ENCODE data around the gene ARAP2. TPM values are rescaled to one million over a fixed set of nuclear protein-coding genes. Genes with fewer than 3 reads are reported as not detected.
A peak's percentile ranks its signal among the peaks of the same experiment; 100 is the strongest.

Gene ARAP2
- polyA plus RNA-seq, 1 donor = 1.4 TPM

DNA sequence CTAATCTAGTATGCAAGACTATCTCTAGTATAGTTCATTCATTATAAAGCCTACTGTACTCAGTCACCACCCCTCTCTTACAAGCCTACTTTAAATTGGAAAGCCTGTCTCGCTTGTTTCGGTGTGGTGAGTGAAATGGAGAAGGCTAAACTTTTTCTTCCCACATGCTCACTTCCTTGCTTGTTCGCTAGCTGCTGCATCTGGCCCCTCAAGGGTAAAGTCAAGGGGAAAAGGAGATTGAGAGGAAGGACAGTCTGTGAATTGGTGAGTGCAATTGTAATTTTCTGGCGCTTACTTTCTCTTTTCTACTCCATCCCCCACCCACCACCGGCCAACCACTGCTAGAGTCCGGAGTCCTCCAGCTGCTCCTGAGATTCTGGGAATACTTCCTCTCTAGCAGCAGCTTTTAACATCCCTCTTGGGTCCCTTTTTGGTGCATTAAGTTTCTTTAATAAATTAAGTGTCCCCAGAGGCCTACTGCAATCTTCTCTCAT lies 12.1 kb upstream of the ARAP2 start:
- DNase-seq = peak; percentile 32

DNA sequence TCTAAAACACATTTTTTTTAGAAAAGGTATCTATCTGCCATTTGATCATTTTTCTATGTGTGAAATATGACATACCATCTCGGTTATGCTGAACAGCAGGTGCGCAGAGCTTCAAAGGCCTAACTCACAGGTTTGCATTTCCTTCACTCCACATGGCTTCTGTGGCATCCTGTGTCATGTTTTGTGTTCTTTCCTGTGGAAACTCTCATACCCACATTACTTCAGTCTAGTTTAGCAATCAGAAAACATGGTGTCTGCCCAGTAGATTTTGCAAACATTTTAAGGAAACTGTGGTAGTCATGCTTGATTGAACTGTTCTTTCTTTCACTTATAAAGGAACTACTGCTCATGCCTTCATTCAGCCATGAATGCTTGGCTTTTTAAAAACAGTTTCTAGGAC lies 11.3 kb upstream of the ARAP2 start:
- DNase-seq = no peak

DNA sequence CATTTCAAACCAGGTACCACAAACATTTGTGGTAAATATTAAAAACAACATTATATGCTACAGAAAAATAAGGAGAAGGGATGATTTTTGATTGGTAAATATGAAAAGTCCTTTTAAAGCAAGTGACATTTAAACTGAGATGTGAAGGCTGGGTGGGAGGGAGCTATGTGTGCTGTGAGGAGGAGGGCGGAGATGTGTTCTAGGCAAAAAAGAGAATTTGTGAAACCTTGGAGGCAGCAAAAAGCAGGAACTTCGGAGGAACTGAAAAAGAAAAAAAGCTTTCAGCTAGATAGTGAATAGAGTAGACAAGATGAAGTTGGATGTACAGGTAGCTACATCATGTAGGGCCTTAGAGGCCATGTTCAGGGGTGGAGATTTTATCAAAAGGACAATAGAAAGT lies 10.1 kb upstream of the ARAP2 start:
- no peak for DNase-seq

DNA sequence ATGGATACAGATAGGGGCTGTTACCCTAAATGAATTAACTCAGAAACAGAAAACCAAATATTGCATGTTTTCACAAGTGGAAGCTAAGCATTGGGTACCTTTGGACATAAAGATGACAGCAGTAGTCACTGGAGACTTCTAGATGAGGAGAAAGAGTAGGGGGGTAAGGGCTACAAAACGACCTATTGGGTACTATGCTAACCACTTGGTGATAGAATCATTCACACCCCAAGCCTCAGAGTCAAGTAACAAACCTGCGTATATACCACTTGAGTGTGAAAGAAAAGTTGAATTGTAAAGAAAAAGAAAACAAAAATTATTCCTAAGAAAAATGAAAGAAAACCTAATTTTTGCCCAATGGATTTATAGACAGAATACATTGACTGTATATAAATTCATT lies 7.7 kb upstream of the ARAP2 start:
- DNase-seq = no peak

DNA sequence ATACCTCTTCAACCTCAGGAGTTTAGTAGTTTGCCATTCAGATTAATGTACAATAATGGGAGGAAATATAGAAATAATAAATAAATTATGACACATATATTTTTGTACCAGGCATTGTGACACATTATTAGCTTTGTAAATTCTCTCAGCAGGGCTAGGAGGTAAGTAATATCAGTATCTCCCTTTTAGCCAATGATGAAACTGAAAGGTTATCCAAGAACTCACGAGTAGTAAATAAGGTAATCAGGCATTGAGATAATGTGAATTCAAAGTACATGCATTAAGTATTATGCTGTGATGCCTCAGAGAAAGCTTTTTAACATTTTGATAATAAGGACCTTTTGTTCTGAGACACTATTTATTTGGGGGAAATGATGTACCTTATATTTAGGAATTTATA lies 5.3 kb upstream of the ARAP2 start:
- no peak for DNase-seq

DNA sequence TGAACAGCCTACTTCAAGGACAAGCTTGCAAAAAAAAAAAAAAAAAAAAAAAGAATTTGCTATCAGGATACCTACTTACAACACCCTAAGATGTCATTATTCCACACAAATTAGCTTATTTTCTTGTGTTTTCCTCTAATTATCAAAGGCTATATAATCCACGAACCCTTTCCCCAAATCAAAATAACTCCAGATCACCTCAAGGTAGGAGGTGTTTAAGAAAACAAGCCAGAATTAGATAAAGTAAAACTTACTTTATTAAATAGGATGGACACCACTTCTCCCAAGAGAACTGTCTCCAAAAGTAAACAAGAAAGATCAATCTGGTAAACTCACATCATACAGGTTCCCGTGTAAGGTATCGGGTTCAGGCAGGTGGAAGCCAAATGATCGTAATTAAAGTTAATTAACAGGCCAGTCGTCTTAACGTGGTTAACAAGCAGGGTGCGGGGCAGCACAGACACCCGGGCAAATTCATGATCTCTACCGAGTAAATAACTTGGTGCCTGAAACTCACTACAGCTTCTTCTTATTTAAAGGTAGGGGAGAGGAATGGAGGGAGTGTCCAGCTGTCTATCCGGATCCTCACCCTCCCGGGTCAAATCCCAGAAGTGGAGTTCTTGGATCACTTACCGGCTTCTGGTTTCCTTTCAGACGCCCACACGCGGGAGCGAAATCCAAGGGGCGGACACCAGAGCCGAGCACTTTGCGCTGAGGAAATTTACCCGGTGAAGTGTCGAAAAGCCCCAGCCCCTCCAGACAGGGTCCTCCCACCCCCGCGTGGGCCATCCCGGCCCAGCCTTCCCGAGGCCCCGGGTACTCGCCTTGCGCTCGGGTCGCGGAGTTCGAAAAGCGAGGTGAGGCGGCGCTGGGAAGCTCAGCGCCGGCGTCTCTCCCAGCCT lies 708 bp downstream of the ARAP2 start:
- DNase-seq = peak; percentile 37

DNA sequence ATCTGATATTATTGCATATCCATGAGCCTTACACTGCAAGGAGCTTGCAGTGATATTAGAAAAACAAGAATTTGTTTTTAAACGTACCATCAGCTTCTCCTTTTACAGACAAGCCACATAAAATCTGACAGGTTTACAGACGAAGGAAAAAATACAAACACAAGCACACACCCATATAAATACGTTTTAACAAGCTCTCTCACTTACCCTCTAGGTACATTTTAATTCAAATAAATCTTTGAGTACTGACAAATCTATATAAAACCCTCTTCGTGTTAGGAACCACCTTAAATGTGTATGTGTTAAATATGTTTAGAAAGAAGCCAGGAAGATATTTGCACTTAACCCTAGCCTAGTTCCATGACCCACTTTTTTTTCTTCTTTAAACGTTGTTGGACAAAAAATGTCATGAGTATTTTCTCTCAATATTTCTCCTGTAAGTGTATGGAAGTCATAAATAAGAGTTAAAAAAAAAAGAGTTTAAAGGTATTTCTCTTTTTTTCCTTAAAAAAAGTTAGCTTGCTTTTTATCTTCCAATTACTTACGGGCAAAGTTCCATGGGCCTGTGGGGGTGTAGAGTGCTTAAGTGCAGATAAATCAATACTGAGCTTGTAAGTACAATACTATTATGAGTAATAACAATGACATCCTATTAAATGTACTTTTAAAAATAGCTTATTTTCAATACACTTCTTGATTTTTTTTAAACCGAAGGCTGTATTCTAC lies 1.5 kb downstream of the ARAP2 start:
- no peak for DNase-seq

DNA sequence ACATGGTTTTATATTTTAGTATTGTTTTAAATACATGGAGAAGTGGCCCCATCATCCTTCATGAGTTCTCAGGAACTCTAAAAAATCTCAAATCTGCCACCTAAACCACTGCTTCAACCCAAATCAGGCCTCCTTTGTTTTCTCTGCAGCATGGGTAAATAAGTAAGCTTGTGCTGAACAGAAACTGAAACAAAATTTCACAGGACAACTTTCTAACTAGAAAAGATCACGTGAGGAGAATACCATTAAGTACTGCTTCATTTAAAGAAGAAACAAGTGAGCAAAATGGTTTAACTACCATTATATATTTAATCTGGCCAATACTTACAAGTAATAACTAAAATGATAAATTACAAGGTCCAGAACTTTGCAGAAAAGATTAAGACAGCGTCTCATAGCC lies 2.5 kb downstream of the ARAP2 start:
- DNase-seq = no peak

DNA sequence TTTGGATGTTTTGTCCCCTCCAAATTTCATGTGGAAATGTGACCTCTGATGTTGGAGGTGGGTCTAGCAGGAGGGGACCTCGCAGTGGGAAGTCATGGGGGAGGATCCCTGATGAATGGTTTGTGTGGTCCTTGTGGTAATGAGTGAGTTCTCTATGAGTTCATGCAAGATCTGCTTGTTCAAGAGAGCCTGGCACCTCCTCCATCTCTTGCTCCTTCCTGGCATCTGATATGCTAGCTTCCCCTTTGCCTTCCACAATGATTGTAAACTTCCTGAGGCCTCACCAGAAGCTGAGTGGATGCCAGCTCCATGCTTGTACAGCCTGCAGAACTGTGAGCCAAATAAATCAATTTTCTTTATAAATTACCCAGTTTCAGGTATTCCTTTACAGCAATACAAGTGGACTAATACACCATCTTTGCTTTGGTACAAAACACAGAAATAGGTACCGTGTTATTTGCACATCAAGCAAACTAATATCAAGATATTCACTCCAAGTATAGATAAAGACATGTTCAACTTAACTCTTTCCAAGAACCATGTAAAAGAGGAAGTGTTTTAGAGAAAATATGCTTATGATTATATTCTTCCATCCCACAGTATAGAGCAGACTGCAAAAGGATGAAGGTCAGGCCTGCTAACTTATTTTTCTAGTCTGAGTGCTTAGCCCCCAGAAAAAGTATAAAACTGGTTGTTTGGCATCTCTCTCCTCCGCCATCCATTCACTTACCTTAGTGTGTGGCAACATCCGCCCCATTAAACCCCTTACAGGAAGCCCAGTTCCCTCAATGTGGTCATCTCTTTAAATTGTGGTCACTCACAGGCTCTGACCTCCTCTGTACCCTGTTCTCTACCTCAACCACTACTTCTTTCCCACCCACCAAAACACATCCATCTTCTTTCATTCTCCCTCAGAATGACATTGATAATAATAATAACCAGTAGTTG lies 6.7 kb downstream of the ARAP2 start:
- no peak for DNase-seq

DNA sequence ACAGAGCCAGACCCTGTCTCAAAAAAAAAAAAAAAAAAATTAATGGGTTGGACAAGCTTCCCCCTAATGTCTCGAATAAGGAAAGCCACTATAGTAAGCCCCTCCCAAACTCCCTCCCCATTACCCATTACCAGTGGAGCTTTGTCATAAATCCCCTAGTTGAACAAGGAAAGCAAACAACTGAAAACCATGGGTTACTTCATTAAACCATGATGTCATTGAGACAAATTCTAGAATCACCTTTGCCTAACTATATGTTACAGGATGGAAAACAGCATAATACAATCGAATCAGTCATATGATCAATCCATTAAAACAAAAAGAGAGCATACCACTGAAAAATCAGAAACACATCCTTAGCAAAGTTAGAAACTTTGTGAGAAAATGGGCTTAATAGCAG lies 8.2 kb downstream of the ARAP2 start:
- DNase-seq = no peak

DNA sequence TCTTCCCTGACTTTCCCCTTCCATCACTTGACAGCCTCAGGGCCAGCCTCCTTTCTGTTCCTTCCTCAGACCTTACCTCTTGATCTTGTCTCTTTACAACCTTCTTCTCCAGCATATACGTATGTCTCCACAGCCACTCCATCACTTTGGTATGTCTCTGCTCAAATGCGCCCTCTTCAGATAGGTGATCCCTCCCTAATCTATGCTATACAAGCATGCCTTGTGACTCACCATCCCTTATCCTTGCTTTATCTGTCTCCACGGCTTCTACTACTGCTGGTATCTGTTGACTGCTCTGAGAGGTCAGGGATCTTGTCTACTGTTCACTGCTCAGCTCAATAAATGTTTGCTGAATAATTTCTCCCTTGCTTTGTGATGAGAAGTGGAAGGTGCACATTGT lies 9.0 kb downstream of the ARAP2 start:
- no peak for DNase-seq

DNA sequence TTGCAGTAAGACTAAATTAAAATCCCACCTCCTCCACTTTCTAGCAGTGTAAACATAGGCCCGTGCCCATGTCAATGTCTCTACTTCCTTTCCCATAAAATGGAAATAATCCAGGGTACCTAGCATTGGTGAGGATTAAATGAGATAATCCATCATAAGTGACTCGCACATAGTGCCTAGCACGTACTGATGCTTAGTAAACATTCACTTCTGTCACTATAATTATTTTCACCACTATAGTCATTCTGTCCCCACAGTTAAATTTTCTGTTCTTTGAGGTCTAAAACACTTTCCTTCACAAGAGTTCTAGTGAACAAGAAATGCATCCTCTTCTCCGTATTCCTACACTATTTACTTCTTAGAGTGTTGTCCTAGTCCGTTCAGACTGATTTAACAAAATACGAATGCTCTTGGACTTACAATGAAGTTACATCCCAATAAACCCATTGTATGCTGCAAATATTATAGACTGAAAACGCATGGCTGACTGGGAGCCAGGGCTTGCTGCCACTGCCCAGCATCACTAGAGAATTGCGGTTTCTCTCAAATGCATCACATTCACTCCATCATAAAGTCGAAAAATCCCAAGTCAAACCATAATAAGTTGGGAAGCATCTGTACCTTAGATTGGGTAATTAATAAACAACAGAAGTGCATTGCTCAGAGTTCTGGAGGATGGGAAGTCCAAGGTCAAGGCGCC lies 10.6 kb downstream of the ARAP2 start:
- no peak for DNase-seq

DNA sequence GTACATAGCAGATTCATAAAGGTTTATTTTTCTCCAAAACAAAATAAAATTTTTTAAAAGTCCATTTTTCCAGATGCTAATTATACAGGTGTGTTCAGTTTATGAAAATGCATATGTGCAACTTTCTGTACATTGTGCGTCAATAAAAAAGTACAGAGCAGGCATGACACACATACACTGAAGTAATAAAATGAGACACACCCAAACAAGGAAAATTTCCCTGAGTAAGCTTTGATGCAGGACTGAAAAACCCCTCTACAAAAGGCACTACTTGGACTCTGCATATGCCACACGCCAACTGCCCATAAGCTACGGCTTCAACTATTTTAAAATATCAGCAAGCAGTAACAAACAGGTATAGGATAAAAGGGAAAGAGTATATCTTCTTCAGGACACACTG lies 13.8 kb downstream of the ARAP2 start:
- no peak for DNase-seq

DNA sequence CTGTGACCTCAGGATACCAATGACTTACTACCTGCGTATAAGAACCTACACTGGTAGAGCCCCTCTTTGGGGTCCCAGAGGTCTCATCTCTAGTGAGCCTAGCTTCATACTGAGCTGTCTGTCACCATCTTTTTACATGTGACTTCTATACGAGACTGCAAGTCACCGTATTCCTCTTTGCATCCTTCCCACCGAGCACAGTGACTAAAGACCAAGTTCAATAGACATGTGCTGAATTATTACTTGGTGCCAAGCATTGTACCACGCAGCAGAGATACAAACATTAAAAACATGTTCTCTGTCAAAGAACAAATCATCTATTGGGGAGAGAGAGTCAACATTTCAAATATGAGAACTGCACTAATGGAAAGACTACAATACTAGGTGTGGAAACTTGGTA lies 16.4 kb downstream of the ARAP2 start:
- DNase-seq = no peak

DNA sequence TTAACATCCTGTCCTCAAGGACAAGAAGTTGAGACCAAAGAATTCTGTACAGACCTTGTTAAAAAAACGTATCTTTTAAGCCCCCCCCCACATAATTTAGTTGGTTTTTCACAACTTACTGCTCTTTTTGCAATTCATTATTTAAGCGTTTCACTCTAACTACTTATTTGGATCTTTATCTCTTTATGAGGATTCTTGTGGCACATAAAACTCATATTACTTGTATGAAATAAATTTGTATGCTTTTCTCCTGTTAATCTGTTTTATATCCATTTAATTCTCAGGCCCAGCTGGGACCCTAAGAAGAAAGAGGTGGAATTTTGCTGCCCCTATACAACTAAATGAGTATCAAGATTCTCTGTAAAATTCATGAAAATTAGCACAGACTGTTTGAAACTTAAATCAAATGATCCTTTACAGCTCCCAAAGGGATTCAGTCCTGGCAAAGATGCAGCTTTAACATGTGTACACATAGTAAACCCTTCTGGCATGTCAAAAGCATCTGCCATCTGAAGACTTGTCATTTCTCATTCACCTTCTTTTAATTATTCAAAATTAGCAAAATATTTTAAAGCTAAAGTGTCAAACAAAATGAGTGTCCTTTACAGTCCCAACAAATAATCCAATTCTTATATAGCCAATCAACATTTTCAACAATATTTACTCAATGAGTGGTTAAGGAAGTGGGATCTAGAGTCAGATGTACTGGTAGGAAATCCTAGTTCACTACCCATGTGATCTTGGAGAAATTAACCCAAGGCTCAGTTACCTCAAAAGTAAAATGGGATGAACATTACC lies 17.7 kb downstream of the ARAP2 start:
- no peak for DNase-seq

DNA sequence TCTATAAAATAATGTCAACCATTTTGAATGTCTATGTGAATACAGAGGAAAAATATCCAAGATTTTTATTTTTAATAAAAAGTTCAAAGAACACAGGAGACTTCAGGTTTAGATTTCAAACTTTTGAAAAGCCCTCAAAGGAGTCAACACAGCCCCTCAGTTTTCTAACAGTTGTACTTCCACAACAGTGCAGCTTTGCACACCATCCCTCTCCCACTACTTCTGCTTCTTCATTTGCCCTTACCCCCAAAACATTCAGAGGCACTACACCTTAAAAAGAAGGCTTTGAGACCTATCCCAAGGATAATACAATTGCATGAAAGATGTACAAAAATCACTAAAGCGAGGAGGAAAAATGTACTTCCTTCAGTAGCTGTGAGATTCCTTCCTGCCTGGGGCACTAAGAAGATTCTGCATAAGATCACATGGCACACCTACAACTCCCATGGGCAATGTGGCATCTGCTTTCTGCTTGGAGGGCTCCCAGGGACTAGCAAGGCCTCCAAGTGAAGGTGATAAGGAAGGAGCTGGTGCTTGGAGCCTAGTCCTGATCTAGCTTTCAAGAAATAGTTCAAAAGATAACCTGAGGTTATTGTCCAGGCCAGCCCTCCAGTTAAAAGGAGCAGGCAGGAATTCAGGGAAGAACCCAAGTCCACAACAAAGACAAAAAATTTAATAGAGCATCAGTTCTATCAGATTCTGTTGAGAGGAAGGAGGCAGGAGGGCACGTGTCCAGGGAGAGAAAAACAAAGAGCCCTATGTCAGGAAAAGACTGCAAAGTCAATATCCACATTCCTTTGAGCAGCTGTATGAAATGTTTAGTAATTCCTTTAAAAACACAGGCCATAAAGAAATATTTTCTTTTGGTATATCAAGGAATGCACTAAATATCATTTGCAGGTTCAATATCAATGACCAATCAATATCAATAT lies 19.1 kb downstream of the ARAP2 start:
- no peak for DNase-seq

DNA sequence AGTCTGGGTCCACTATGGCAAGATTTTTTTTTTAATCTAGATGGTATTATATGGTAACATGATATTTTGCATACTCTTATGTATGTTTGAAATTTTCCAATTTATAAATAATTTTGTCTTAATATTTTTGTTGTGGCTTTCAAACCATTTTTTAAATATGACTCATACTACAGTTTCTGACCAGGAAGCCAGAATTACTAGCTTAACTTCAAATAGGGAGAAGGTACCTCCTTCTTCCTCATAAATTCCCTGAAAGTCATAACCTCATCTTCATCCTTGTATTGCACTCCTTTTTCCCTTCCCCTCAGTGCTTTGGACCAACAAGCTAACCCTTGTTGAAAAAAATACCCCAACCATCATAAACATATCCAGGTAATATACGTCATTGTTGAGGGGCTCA lies 21.6 kb downstream of the ARAP2 start:
- DNase-seq = no peak

DNA sequence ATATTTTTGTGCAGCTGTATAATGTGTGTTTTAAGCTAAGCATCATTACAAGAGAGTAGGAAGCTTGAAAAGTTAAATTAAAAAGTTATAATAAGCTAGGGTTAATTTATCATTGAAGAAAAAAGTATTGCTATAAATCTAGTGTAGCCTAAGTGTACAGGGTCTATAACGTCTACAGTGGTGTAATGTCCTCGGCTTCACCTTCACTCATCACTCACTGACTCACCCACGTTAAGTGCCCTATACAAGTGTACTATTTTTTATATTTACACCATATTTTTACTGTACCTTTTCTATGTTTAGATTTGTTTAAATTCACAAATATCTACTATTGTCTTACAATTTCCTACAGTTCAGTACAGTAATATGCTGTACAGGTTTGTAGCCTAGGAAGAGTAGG lies 23.5 kb downstream of the ARAP2 start:
- DNase-seq = no peak

DNA sequence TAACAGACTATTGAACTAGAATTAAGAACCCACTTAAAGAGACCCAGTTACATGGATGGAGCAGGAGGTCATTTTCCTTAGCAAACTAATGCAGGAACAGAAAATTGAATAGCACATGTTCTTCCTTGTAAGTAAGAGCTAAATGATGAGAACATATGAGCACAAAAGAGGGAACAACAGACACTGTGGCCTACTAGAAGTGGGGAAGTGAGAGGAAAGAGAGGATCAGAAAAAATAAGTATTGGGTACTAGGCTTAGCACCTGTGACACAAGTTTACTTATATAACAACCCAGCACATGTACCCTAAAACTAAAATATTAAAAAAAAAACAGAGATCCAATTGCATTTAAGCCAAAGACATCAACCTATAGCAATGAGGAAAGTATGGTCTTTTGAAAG lies 26.2 kb downstream of the ARAP2 start:
- no peak for DNase-seq

DNA sequence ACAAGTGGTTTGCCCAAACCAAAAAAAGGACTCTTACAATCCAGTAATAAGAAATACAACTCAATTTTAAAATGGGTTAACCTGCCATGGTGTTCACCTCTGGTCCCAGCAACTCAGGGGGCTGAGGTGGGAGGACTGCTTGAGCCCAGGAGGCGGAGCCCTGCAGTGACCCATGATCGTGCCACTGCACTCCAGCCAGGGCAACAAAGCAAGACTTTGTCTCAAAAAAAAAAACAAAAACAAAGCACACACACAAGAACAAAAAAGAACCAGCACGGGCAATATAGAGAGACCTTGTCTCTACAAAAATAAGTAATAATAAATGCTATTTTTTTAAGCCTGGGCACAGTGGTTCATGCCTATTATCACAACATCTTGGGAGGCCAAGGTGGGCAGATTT lies 28.7 kb downstream of the ARAP2 start:
- DNase-seq = no peak
